ENCODE data around the gene KNOP1.

KNOP1 gene

DNA sequence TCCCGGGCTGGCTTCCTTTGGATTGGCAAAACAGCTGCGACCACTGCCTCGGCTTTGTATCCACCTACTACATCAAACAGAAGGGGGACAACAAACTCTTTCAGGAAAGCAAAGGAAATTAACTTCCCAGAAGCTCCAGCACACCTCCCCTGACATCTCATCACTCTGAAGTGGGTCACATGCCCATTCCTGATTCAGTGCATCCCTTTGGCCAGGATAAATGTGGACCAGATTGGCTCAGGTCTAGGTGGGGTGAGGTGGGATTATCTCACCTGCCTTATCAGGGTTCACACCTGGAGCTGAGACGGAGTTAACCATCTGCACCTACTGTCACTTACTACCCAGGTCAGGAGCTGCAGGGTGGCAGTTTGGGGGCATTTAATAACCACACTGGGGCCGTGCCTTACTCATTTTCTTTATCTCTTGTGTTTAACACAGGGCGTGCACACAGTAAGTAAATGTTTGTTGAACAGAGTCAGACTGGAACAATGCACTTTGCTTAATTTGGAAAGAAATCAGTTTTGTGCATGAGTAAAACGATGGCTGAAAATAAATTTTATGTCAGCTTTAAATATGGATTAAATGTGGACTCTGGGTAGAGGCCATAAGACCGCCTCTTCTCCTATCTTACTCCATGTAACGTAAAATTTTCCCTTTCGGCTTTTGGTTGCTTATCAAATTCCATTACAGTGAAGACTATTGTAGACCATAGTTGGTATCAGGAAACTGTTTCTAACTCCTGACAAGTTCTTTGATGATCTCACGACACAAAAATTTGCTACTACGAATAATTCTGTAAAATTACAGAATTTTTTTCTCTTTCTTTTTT, 36.0 kb upstream of the KNOP1 start:
- TF ChIP-seq, protein P1, sequence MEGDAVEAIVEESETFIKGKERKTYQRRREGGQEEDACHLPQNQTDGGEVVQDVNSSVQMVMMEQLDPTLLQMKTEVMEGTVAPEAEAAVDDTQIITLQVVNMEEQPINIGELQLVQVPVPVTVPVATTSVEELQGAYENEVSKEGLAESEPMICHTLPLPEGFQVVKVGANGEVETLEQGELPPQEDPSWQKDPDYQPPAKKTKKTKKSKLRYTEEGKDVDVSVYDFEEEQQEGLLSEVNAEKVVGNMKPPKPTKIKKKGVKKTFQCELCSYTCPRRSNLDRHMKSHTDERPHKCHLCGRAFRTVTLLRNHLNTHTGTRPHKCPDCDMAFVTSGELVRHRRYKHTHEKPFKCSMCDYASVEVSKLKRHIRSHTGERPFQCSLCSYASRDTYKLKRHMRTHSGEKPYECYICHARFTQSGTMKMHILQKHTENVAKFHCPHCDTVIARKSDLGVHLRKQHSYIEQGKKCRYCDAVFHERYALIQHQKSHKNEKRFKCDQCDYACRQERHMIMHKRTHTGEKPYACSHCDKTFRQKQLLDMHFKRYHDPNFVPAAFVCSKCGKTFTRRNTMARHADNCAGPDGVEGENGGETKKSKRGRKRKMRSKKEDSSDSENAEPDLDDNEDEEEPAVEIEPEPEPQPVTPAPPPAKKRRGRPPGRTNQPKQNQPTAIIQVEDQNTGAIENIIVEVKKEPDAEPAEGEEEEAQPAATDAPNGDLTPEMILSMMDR (conservative IDR thresholded peaks at IDR 0.05; ENCODE audit: low read depth): no peak
- no peak for DNase-seq (ENCODE audit: low spot score)
- no peak overlapping the region for H3K27ac ChIP-seq
- CTCF ChIA-PET: no interaction called here
- POLR2A ChIA-PET (ENCODE audit: low non-redundant PET): no interaction called here

DNA sequence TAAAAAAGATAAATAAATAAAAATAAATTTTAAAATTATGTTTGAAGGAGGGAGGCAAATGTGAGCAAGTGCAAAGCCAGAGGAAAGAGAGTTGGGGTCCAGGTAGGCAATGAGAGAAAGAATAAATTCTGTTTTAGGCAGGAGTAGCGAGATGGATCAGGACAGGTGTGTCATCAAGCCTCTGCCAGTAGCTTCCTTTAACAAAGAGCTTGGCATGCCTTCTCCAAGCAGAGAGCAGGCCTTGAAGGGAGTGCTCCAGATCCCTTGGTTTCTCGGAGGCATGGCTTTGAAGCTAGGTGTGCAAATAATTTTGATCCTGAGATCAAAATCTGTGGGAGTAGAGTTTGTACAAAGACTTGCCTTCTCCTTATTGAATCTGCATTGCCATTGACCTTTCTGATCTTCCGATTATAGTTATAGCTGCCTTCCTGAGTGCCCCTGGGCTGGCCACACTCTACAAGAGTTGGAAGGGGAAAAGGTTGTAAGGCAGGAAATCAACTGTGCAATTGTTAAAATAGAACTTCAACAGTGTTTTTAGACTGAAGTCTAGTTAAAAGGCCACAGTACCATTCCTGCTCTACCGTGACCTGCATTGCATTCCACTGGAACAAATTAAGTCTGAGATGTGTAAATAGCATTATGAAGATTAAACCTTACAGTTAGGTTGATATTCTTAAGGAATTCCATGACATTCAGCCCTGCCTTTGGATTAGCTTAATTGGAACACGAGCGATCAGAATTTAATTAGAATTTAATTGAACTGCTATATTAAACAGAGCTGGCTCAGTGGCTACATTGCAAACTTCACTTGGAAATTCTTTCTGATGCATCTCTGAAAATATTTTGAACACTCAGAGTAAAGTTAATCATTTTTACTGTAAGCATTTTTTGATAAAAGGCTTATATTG, 33.7 kb upstream of the KNOP1 start:
- CTCF ChIA-PET: no interaction called here

DNA sequence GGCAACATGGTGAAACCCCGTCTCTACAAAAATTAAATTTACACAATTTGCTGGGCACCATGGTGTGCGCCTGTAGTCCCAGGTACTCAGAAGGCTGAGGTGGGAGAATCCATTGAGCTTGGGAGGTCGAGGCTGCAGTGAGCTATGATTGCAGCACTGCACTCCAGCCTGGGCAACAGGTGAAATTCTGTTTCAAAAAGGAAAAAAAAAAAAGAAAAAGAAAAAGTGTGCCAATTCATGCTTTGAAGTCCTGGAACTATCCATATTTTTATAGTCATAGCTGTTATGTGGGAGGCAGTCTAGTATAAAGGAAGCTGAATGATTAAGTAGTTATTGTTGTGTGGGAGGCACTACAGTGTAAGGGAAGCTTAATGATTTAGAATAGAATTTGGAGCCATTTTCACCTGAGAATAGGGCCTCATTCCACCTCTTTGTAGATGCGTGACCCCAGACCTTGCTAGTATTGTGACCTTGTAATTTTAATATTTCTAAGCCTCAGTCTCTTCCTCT, 31.6 kb upstream of the KNOP1 start:
- POLR2A ChIA-PET (ENCODE audit: low non-redundant PET): interaction anchor here (0.6 kb wide), 1 partner anchor 30 kb away, joined by 8 read pairs; no protein-coding TSS in a partner anchor
- TF ChIP-seq, protein P1 (conservative IDR thresholded peaks at IDR 0.05; ENCODE audit: low read depth): no peak
- DNase-seq (ENCODE audit: low spot score): no peak
- CTCF ChIA-PET: interaction anchor here (0.7 kb wide), 1 partner anchor 24 kb away, joined by 3 read pairs; no protein-coding TSS in a partner anchor
- H3K27ac ChIP-seq: no peak overlapping the region

More for the DNA sequence above, 33.7 kb upstream of the KNOP1 start:
- no peak overlapping the region for H3K27ac ChIP-seq
- TF ChIP-seq, protein P1 (conservative IDR thresholded peaks at IDR 0.05; ENCODE audit: low read depth): no peak
- DNase-seq (ENCODE audit: low spot score): no peak
- POLR2A ChIA-PET (ENCODE audit: low non-redundant PET): no interaction called here

DNA sequence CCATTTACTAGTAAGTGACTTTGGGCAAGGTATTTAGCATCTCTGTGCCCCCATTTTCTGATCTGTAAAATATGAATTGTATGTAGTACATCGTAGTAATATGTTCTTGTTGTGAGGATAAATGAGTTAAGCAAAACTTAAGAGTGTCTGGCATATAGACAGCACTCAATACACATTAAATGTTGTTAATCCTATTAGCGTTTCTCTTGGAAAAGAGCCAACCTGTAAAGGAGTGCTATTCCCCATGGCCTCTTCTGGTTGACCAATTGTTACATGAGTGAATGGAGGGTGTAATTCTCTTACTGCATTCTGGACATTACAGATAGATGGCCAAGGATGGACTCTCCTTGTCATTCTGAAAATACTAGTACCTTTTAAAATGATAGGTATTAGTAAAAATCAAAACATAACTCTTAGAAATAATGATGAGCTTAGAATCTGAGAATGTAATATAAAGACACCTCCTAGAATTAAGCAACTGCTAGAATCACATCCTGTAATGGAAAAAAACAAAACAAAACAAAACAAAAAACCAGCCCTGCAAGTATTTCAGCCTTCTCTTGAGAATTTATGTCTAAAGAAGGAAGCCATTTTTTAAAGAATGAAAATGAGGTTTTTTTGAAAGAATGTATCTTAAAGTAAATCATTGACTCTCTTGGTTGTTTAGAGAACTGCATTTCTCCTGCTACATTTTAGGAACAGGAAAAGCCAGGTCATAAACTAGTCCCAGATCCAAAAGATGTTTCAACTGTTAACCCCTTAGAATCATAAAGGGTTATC, 30.6 kb upstream of the KNOP1 start:
- POLR2A ChIA-PET (ENCODE audit: low non-redundant PET): interaction anchor here (0.6 kb wide), 1 partner anchor 29 kb away, joined by 8 read pairs; no protein-coding TSS in a partner anchor
- CTCF ChIA-PET: no interaction called here
- H3K27ac ChIP-seq: no peak overlapping the region
- no peak for DNase-seq (ENCODE audit: low spot score)
- TF ChIP-seq, protein P1 (conservative IDR thresholded peaks at IDR 0.05; ENCODE audit: low read depth): no peak

DNA sequence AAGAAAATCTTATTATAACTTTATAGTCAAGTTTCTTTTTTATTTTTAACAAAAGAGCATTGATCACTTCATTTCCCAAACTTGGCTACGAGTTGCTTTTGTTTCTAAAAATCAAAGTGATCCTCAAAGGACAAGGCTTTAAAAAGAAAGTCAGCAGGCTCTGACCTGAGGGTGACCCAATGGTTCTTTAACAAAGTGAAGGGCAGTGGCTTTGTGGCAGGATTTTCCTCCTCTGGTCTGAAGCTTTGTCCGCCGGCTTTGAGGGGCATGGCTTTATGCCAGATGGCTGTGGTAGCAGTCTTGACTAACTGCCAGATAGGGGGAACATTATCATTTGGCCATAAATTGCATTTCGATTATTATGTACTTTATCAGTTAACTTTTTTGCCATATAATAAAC, 28.5 kb upstream of the KNOP1 start:
- H3K27ac ChIP-seq: no peak overlapping the region
- ChIA-PET CTCF (no interaction called here), POLR2A (ENCODE audit: low non-redundant PET) (no interaction called here)
- DNase-seq (ENCODE audit: low spot score): no peak
- TF ChIP-seq, protein P1 (conservative IDR thresholded peaks at IDR 0.05; ENCODE audit: low read depth): no peak
